Subcutaneous abdominal adipose tissue (tissue), 5 donors: ENCODE data around the gene MACROH2A1.

ENCODE experiments used
- H3K27ac ChIP-seq: one replicate; pipeline ENCODE4 v1.7.0; 2013; ENCODE audit warnings: low read depth, mild to moderate bottlenecking, inconsistent platforms, low read length, moderate library complexity
- H3K27me3 ChIP-seq, 5 donors: one replicate each; pipeline ENCODE4 v1.7.0; 2013; ENCODE audit warnings: low read length in 5 of 5, inconsistent platforms in 1 of 5; ENCODE audit not compliant: control insufficient read depth in 5 of 5, insufficient read depth in 4 of 5
- H3K36me3 ChIP-seq, 5 donors: one replicate each; pipeline ENCODE4 v1.7.0; 2013; ENCODE audit warnings: low read length in 5 of 5; ENCODE audit not compliant: control insufficient read depth in 5 of 5, insufficient read depth in 5 of 5
- H3K4me1 ChIP-seq, 5 donors: one replicate each; pipeline ENCODE4 v1.7.0; 2013; ENCODE audit warnings: low read length in 5 of 5, mild to moderate bottlenecking in 3 of 5, moderate library complexity in 1 of 5; ENCODE audit not compliant: control insufficient read depth in 5 of 5, insufficient read depth in 5 of 5
- H3K4me3 ChIP-seq, 5 donors: one replicate each; pipeline ENCODE4 v1.7.0; 2013; ENCODE audit warnings: low read length in 5 of 5, low read depth in 1 of 5
- H3K9ac ChIP-seq, 5 donors: one replicate each; pipeline ENCODE4 v1.7.0; 2013; ENCODE audit warnings: low read length in 5 of 5, mild to moderate bottlenecking in 4 of 5, moderate library complexity in 3 of 5
- H3K9me3 ChIP-seq, 5 donors: one replicate each; pipeline ENCODE4 v1.7.0; 2013; ENCODE audit warnings: low read length in 5 of 5; ENCODE audit not compliant: control insufficient read depth in 5 of 5
- donor health status: healthy.
- donor health status: healthy.
- donor health status: healthy.
- donor health status: healthy.
- donor health status: healthy.

MACROH2A1 gene

GRCh38 chr5:135337064-135337463 lies 62.0 kb downstream of the MACROH2A1 start:
- peaks cover 0 to 93% (median 85%) of the 10 kb centered on the region in 5 donors for H3K36me3 ChIP-seq
- H3K9ac ChIP-seq: no peak overlapping the region
- no peaks in the 10 kb centered on the region for H3K9me3 ChIP-seq
- H3K4me3 ChIP-seq: no peak overlapping the region
- no peak overlapping the region for H3K27ac ChIP-seq
- peaks cover 0 to 8% (median 0%) of the 10 kb centered on the region in 5 donors for H3K4me1 ChIP-seq
- H3K27me3 ChIP-seq: no peaks in the 10 kb centered on the region

GRCh38 chr5:135335031-135335828 lies 63.8 kb downstream of the MACROH2A1 start:
- H3K9ac ChIP-seq: no peak overlapping the region
- H3K27me3 ChIP-seq: no peaks in the 10 kb centered on the region
- H3K4me1 ChIP-seq: peaks cover 0 to 8% (median 0%) of the 10 kb centered on the region in 5 donors
- no peaks in the 10 kb centered on the region for H3K9me3 ChIP-seq
- H3K36me3 ChIP-seq: peaks cover 0 to 92% (median 81%) of the 10 kb centered on the region in 5 donors
- no peak overlapping the region for H3K27ac ChIP-seq
- no peak overlapping the region for H3K4me3 ChIP-seq

- H3K9me3 ChIP-seq: no peaks in the 10 kb centered on the region
- peaks cover 0 to 8% (median 0%) of the 10 kb centered on the region in 5 donors for H3K4me1 ChIP-seq
- H3K9ac ChIP-seq: peak overlapping the region in 1 of 5 donors; percentile 3
- H3K36me3 ChIP-seq: peaks cover 0 to 89% (median 68%) of the 10 kb centered on the region in 5 donors
- no peak overlapping the region for H3K27ac ChIP-seq
- no peaks in the 10 kb centered on the region for H3K27me3 ChIP-seq
- H3K4me3 ChIP-seq: no peak overlapping the region
Measured at GRCh38 chr5:135333732-135334515, 65.1 kb downstream of the MACROH2A1 start.

- Histone ChIP-seq H3K4me1 (peaks cover 0 to 8% (median 0%) of the 10 kb centered on the region in 5 donors), H3K36me3 (peaks cover 0 to 76% (median 55%) of the 10 kb centered on the region in 5 donors)
Measured at GRCh38 chr5:135332519-135333150, 66.4 kb downstream of the MACROH2A1 start.

GRCh38 chr5:135331612-135332011 lies 67.4 kb downstream of the MACROH2A1 start:
- no peaks in the 10 kb centered on the region for H3K27me3 ChIP-seq
- H3K9ac ChIP-seq: no peak overlapping the region
- H3K27ac ChIP-seq: no peak overlapping the region
- H3K36me3 ChIP-seq: peaks cover 0 to 66% (median 45%) of the 10 kb centered on the region in 5 donors
- peaks cover 0 to 8% (median 4%) of the 10 kb centered on the region in 5 donors for H3K4me1 ChIP-seq
- no peak overlapping the region for H3K4me3 ChIP-seq
- H3K9me3 ChIP-seq: no peaks in the 10 kb centered on the region

More at GRCh38 chr5:135332519-135333150, 66.4 kb downstream of the MACROH2A1 start:
- Histone ChIP-seq H3K4me3 (no peak overlapping the region), H3K9ac (no peak overlapping the region), H3K27ac (no peak overlapping the region), H3K9me3 (no peaks in the 10 kb centered on the region), H3K27me3 (no peaks in the 10 kb centered on the region)

- no peak overlapping the region for H3K9ac ChIP-seq
- no peak overlapping the region for H3K4me3 ChIP-seq
- H3K27me3 ChIP-seq: no peaks in the 10 kb centered on the region
- H3K27ac ChIP-seq: no peak overlapping the region
- peaks cover 0 to 7% (median 3%) of the 10 kb centered on the region in 5 donors for H3K4me1 ChIP-seq
- H3K9me3 ChIP-seq: no peaks in the 10 kb centered on the region
- peaks cover 0 to 57% (median 36%) of the 10 kb centered on the region in 5 donors for H3K36me3 ChIP-seq
Measured at GRCh38 chr5:135330798-135331096, 68.3 kb downstream of the MACROH2A1 start.

- Histone ChIP-seq H3K36me3 (peaks cover 0 to 51% (median 31%) of the 10 kb centered on the region in 5 donors), H3K4me3 (no peak overlapping the region), H3K4me1 (peaks cover 0 to 5% (median 0%) of the 10 kb centered on the region in 5 donors), H3K9me3 (no peaks in the 10 kb centered on the region), H3K27me3 (no peaks in the 10 kb centered on the region), H3K9ac (no peak overlapping the region), H3K27ac (no peak overlapping the region)
Measured at GRCh38 chr5:135329913-135330797, 68.9 kb downstream of the MACROH2A1 start.

GRCh38 chr5:135329066-135329912 lies 69.7 kb downstream of the MACROH2A1 start:
- Histone ChIP-seq H3K27ac (no peak overlapping the region), H3K9me3 (no peaks in the 10 kb centered on the region), H3K9ac (no peak overlapping the region), H3K36me3 (peaks cover 0 to 43% (median 22%) of the 10 kb centered on the region in 5 donors), H3K4me3 (no peak overlapping the region), H3K27me3 (no peaks in the 10 kb centered on the region), H3K4me1 (peaks cover 0 to 5% (median 0%) of the 10 kb centered on the region in 5 donors)
